Measurements from ENCODE around the gene ZNHIT3. TPM values are rescaled to one million over a fixed set of nuclear protein-coding genes. Genes with fewer than 3 reads are reported as not detected.
"Not testable (repeated sequence)": the region's sequence is repeated elsewhere in the genome, so short reads cannot be mapped to it uniquely, and the experiment has no call there.

Gene ZNHIT3
- total RNA-seq, 1 experiment from 2014 or later: 89.7 TPM

DNA sequence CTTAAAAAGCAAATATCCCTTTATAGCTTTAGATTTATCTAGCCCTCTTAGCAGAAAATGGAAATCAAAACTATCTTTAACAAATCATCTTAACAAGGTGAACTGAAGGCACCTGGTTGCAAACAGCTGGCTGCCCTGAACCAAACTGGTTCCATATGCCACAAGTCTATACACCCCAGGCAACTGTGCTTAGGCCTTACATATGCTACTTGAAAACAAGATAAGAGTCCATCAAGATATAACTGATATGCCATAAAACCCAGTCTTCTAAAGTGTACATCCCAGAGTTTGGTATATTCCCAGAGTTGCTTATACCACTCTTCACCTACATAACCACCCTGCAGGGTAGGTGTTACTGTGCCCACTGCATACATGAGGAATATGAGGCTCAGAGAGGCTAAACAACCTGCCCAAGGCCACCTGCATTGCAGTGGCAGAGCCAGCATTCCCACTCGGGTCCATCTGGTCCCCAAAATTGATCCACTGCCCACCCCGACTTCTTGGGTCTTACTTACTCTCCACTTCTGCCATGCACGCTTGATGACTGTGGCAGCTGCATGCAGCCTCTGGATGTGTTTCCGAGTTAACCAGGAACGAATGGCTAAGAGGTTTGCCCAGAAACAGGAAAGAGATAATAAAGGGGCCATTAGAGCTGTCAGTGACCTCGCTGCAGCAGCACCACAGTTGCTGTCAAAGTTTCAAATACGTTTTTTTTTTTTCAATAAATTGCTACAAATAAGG is 12.2 kb downstream of the ZNHIT3 start:
- H3K27me3 ChIP-seq: no peaks in the 10 kb centered on the region
- no peak for DNase-seq
- H3K4me3 ChIP-seq: no peak overlapping the region
- H3K27ac ChIP-seq: no peak overlapping the region
- no peaks in the 10 kb centered on the region for H3K9me3 ChIP-seq (replicated peaks)
- H3K4me1 ChIP-seq: no peaks in the 10 kb centered on the region
- H3K36me3 ChIP-seq: peaks cover 59% of the 10 kb centered on the region

DNA sequence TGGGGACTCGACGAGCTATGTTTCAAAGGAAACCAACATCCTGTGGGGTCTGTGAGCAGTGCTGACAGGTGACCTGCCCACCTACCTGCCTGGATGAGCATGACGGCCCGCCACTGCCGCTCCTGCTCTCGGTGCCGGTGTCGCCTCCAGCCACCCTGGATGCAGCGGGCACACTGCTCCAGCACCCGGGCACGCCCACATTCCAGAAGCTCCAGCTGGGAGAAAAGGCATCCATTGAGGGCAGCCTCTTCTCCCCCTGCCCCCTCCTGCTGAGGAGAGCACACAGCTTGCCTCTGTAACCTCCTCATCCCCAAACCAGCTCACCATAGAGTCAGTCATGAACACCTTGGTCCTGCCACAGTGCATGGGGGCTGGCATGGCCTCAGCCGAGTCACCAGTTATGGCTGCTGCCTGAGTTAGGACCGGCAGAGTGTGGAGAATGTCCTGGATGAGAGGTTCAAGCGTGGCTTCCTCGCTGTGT is 14.3 kb downstream of the ZNHIT3 start:
- DNase-seq: no peak
- Histone ChIP-seq H3K27me3 (no peaks in the 10 kb centered on the region), H3K9me3 (replicated peaks) (no peaks in the 10 kb centered on the region), H3K4me1 (no peaks in the 10 kb centered on the region), H3K27ac (no peak overlapping the region), H3K36me3 (peaks cover 52% of the 10 kb centered on the region), H3K4me3 (no peak overlapping the region)

DNA sequence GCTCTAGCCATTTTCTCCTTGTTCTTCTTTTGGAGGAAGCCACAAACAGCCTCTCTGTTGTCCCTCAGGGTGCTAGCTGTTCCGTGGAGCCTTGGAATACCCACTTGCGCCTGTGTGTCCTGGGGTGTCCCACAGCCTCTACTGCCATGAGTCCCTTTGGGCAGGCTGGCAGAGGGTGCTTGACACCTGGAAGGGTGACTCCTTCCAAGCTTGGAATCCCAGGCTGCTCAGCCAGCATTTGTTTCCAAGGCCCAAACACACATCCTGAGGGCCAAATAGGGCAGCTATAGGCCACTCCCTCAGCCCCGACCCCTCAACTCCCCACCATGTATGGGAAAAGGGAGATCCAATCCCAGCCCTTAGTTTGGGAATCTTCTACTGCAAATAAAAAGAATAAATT is 14.9 kb downstream of the ZNHIT3 start:
- Histone ChIP-seq H3K27me3 (no peaks in the 10 kb centered on the region), H3K27ac (no peak overlapping the region), H3K36me3 (peaks cover 49% of the 10 kb centered on the region), H3K4me1 (no peaks in the 10 kb centered on the region), H3K4me3 (no peak overlapping the region), H3K9me3 (replicated peaks) (no peaks in the 10 kb centered on the region)
- no peak for DNase-seq

DNA sequence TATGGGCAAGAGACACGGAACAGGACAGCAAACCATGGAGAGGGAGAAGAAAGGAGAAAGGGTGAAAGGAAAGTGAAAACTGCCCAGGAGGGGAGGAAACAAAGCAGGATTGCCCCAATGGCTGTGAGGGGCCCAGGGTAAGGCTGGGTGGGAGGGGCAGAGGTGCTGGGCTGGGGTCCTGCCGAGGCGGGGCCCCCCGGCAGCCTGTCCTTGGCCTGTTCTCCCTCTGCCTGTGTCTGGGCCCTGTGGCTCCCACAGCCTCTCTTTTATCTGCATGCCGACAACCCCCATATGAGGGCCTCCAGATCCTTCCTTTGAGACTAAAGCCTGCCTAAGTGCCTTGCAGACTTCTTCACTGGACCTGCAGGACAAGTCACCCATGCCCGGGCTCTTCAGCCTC is 15.5 kb downstream of the ZNHIT3 start:
- peaks cover 46% of the 10 kb centered on the region for H3K36me3 ChIP-seq
- H3K27me3 ChIP-seq: no peaks in the 10 kb centered on the region
- no peak overlapping the region for H3K4me3 ChIP-seq
- H3K27ac ChIP-seq: no peak overlapping the region
- H3K9me3 ChIP-seq (replicated peaks): no peaks in the 10 kb centered on the region
- no peak for DNase-seq
- H3K4me1 ChIP-seq: no peaks in the 10 kb centered on the region

DNA sequence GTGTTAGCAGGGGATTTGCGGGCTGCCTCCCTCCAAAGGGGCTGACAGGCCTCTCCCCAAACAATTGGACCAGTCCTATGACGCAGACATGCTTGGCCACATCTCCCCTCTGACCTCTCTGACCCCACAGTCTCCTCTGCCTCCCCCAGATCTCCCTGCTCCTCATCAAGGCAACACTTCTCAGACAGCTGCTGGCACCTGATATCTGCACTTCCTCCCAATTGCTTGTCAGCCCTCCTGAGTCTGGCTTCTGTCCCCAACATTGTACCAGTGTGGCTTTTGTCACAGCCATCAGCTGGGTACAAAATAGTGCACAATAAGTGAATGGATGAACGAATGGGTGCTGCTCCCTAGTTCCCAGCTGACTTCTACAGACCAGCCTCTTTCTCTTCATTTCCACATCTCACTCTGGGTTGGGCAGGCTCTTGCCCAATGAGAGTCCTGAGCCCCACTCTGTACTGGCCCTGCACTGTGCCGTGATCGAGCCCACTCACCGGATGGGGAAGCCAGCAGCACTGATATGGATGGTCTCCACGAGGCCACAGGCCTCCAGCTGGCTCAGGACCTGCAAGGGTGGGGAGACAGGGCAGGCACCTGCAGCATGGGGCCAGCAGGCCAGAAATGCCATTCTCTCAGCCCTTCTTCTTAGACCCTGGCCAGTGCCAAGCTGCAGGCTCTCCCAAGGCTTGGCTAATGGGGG is 17.1 kb downstream of the ZNHIT3 start:
- Histone ChIP-seq H3K27ac (no peak overlapping the region), H3K4me1 (no peaks in the 10 kb centered on the region), H3K27me3 (no peaks in the 10 kb centered on the region), H3K36me3 (peaks cover 42% of the 10 kb centered on the region), H3K4me3 (no peak overlapping the region), H3K9me3 (replicated peaks) (no peaks in the 10 kb centered on the region)
- DNase-seq: no peak

DNA sequence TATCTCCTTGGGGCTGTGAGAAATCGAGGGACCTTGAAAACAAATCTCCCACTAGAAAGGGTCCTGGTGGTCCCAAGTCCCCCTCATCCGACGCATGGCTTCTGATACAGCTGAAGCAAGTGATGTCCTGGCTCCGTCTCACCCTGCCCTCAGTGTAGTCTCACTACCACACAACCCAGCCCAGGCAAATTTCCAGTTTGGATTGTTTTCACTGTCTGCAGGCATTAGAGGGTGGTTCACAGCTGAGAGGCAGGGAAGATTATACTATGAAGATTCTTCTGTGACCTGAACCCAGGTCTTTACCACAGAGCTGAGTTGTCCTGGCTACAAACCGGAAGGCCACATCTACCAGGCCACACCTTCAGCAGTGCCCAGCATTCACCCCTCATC is 17.7 kb downstream of the ZNHIT3 start:
- no peak overlapping the region for H3K27ac ChIP-seq
- no peaks in the 10 kb centered on the region for H3K9me3 ChIP-seq (replicated peaks)
- H3K36me3 ChIP-seq: peaks cover 44% of the 10 kb centered on the region

DNA sequence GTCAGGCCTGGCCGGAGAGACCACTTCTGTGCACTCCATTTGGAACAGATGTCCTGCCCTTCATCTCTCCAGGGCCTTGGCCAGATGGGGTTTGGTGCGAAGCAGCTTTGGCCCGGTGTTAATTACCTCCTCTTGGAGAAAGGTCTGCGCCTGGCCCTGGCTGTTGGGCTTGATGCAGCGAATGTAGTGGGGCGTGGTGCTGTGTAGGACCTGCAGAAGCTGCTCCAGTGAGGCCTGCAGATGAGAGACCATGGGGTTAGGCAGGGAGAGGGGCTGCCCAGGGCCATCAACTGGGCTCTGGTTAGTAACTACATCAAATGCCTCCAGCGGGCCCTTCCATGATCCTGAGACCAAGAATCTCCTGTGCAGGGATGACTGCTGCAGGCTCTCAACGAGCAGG is 18.7 kb downstream of the ZNHIT3 start:
- H3K27me3 ChIP-seq: no peaks in the 10 kb centered on the region
- no peak for DNase-seq
- H3K4me1 ChIP-seq: no peaks in the 10 kb centered on the region
- H3K4me3 ChIP-seq: no peak overlapping the region
- no peaks in the 10 kb centered on the region for H3K9me3 ChIP-seq (replicated peaks)
- peaks cover 45% of the 10 kb centered on the region for H3K36me3 ChIP-seq
- no peak overlapping the region for H3K27ac ChIP-seq

More for the DNA sequence above, 17.7 kb downstream of the ZNHIT3 start:
- Histone ChIP-seq H3K4me1 (no peaks in the 10 kb centered on the region), H3K27me3 (no peaks in the 10 kb centered on the region), H3K4me3 (no peak overlapping the region)
- DNase-seq: no peak

DNA sequence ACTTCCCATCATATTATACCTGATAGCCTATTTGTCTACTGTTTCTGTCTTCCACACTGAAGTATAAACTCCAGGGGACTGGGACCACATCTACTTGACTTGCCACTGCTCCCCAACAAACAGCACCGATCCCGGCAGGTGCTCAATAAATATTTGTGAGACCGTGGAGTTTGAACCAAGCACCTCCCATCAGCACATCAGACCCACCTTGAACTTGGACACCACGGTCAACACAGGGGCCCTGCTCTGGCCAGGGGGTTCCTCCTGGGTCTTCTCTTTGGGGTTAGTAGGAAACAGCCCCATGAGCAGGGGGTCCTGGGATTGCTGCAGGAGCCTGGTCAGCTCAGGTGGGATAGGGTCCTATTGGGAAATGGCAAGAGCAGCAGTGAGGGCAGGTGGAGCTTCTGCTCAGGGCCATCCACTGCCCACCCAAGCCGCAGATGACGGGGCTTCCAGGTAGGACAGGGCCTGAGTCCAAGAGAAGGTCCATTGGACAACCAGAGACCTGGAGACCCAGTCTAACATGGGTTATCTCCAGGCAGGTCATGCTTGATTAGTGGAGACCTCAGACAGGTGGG is 19.9 kb downstream of the ZNHIT3 start:
- H3K27me3 ChIP-seq: no peaks in the 10 kb centered on the region
- H3K4me3 ChIP-seq: no peak overlapping the region
- DNase-seq: no peak
- no peak overlapping the region for H3K27ac ChIP-seq
- no peaks in the 10 kb centered on the region for H3K9me3 ChIP-seq (replicated peaks)
- H3K4me1 ChIP-seq: no peaks in the 10 kb centered on the region
- peaks cover 39% of the 10 kb centered on the region for H3K36me3 ChIP-seq

DNA sequence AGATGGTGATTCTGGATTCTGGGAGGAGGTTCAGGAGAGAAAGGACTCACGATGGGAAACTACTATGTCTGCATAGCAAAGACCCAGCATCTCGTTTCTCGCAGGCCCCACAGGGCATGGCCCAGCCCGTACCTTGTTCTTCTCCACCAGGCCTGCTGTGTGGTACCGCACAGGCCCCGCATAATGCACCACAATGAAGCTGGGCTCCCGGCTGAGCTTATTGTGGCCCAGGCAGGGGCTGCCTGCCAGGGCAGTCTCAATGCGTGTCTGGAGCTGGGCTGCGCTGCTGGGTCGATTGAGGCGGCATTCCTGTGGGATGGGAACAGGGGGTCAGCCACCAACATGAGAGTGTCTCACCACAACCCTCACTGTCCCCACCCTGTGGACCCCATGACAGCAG is 20.4 kb downstream of the ZNHIT3 start:
- Histone ChIP-seq H3K9me3 (replicated peaks) (no peaks in the 10 kb centered on the region), H3K27me3 (no peaks in the 10 kb centered on the region), H3K27ac (no peak overlapping the region), H3K36me3 (peaks cover 35% of the 10 kb centered on the region), H3K4me1 (no peaks in the 10 kb centered on the region), H3K4me3 (no peak overlapping the region)
- no peak for DNase-seq

DNA sequence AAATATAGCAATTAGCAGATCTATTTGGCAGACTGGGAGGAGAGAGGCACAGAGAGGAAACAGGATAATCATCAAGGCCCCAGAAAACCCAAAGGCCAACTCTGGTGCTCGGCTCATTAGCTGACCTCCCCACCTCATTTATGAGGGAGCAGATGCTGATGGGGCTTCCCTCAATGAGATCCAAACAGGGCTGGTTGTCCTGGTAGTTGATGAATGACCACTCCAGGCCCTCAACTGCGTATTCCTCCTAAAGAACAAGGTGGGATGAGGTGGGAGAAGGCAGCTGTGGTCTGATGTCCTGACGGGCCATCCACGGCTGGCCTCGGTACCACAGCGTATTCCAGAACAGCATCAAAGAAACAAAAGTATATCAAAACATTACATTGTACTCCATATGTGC is 20.8 kb downstream of the ZNHIT3 start:
- DNase-seq: no peak
- H3K27ac ChIP-seq: no peak overlapping the region
- no peaks in the 10 kb centered on the region for H3K27me3 ChIP-seq
- no peaks in the 10 kb centered on the region for H3K4me1 ChIP-seq
- no peak overlapping the region for H3K4me3 ChIP-seq
- H3K9me3 ChIP-seq (replicated peaks): no peaks in the 10 kb centered on the region
- H3K36me3 ChIP-seq: peaks cover 33% of the 10 kb centered on the region

DNA sequence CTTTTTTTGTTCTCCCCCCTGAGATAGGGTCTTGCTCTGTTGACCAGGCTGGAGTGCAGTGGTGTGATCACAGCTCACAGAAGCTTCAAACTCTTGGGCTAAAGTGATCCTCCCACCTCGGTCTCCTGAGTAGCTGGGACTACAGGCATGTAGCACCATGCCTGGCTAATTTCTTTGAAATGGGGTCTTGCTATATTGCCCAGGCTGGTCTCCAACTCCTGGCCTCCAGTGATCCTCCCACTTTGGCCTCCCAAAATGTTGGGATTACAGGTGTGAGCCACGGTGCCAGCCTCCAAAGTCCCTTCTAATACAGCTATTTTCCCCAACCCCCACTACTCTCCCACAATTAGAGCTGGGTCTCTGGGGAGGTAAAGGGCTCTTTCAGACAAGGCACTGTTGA is 22.0 kb downstream of the ZNHIT3 start:
- H3K9me3 ChIP-seq (replicated peaks); H3K4me3 ChIP-seq; H3K4me1 ChIP-seq; DNase-seq; H3K27me3 ChIP-seq; H3K27ac ChIP-seq: not testable (repeated sequence)
- peaks cover 32% of the 10 kb centered on the region for H3K36me3 ChIP-seq

DNA sequence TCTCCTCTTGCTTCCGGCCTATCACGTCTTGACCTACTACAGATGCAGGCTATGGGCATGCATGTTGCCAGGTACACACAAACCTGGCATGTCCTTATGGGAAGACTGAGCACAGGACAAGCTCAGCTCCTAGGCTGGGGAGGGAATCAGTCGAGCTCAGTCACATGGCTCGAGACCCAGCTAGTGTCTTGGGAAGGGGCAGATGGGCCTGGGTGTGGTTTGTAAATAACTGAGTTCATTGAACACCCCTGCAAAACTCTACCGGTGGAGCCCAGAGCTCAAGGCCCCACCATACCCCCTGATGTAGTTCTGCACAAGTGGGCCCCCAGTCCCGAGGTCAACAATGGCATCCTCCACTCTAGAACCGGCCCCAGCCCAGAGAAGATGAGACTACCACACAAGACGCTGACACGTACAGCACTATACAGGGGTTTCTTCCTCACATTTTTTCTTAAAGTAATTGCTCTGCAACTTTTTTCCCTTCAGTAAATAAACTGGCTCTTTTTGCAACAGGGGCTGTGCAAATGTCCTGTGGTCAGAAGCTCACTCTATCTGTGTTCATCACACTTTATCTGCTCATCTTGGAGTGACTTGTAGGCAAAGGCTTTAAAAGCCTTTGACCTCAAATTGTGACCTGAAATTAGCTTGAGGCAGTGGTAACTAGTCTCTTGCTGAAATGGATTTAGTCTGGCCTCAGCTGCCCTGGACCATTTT is 22.9 kb downstream of the ZNHIT3 start:
- no peak overlapping the region for H3K27ac ChIP-seq
- no peaks in the 10 kb centered on the region for H3K27me3 ChIP-seq
- no peaks in the 10 kb centered on the region for H3K9me3 ChIP-seq (replicated peaks)
- H3K36me3 ChIP-seq: peaks cover 23% of the 10 kb centered on the region
- no peaks in the 10 kb centered on the region for H3K4me1 ChIP-seq
- no peak for DNase-seq
- H3K4me3 ChIP-seq: no peak overlapping the region

DNA sequence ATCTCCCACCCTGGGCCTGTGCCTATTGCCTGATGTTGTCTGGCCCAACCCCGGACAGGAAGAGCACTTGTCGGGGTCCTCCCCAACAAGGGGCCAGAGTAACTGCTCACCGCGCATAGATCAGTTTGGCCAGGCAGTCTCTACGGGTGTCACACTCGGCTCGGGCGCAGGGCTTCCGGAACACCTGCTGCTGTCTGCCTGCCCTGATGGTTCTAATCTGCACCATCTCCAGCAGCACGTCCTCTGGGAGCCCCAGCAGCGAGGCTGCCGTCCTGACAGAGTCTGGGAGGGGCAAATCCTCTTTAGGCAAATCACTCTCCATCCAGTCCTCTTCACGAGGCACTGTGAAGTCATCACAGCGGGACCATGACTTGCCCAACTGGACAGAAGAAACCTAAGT is 24.2 kb downstream of the ZNHIT3 start:
- peak in 1 of 2 experiments; percentile 26 for DNase-seq
- H3K36me3 ChIP-seq: peaks cover 25% of the 10 kb centered on the region
- no peaks in the 10 kb centered on the region for H3K4me1 ChIP-seq
- no peak overlapping the region for H3K27ac ChIP-seq
- H3K4me3 ChIP-seq: no peak overlapping the region
- no peaks in the 10 kb centered on the region for H3K27me3 ChIP-seq
- no peaks in the 10 kb centered on the region for H3K9me3 ChIP-seq (replicated peaks)

DNA sequence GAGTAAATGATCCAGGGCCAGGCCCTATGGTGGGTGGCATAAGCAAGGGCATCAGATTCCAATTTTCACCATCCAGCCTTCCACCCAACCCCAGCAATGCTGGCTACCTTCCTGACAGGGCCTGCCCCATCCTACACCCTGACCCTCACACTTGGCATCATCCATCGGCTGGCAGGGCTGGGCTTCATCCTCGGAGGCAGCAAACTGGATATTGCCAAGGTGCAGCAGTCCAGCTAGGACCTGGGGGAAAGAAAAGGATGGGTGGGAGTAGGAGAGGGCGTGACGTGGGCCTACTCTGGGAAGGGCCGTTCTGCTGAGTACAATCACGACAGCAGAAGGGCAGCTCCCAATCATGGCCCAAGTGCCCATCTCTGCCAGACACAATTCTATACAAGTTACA is 24.7 kb downstream of the ZNHIT3 start:
- Histone ChIP-seq H3K4me3 (no peak overlapping the region), H3K36me3 (peaks cover 29% of the 10 kb centered on the region), H3K27me3 (no peaks in the 10 kb centered on the region), H3K9me3 (replicated peaks) (no peaks in the 10 kb centered on the region), H3K4me1 (no peaks in the 10 kb centered on the region), H3K27ac (no peak overlapping the region)
- no peak for DNase-seq

DNA sequence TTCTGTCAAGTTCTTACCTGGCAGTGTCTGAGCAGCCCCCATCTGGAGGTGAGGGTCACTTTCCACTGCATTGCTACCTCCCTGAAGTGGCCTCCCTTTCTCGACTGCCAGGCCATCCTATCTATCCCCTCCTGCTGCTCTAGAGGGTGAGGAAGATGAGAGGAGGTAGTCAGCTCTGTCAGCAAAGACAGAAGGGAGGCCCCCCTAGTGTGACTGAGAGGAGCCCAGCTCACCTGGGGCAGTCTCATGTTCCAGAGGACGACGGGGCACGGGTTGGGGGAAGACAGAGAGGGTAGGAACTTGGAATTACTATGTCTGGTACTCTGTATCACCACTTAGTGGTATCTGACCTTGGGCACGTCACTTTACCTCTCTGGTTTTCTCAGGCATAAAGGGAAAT is 26.2 kb downstream of the ZNHIT3 start:
- Histone ChIP-seq H3K27ac (no peak overlapping the region), H3K36me3 (peaks cover 38% of the 10 kb centered on the region), H3K4me1 (no peaks in the 10 kb centered on the region), H3K9me3 (replicated peaks) (no peaks in the 10 kb centered on the region), H3K4me3 (no peak overlapping the region), H3K27me3 (no peaks in the 10 kb centered on the region)
- no peak for DNase-seq
